ENCODE measurements around the gene TMPRSS5. TPM values are rescaled to one million over a fixed set of nuclear protein-coding genes. Genes with fewer than 3 reads are reported as not detected.

The TMPRSS5 gene
- total and polyA plus RNA-seq, 2 of the 13 experiments (the other 11 are each of a cell fraction or from before 2014, with no cell fraction given) = 0.40 to 0.96 TPM

DNA sequence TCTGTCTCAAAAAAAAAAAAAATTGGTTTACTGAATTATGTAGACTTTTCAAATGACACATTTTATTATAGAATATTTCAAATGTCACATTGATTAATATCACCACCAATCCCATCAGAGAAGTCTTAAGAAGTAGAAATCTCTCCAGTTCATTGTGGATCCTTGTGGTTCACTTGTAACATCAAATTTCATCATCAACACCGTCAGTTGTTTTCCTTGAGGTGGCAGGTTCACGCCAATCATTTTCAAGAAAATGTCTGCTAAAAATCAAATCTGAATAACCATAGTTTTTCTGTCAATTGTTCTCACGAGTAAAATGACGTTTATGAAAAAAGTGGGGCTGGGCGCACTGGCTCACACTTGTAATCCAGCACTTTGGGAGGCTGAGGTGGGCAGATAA, 50.3 kb downstream of the TMPRSS5 start (continued):
- TF ChIP-seq, protein P1, sequence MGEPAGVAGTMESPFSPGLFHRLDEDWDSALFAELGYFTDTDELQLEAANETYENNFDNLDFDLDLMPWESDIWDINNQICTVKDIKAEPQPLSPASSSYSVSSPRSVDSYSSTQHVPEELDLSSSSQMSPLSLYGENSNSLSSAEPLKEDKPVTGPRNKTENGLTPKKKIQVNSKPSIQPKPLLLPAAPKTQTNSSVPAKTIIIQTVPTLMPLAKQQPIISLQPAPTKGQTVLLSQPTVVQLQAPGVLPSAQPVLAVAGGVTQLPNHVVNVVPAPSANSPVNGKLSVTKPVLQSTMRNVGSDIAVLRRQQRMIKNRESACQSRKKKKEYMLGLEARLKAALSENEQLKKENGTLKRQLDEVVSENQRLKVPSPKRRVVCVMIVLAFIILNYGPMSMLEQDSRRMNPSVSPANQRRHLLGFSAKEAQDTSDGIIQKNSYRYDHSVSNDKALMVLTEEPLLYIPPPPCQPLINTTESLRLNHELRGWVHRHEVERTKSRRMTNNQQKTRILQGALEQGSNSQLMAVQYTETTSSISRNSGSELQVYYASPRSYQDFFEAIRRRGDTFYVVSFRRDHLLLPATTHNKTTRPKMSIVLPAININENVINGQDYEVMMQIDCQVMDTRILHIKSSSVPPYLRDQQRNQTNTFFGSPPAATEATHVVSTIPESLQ (CRISPR knock-in tag; conservative IDR thresholded peaks at IDR 0.05) = no peak
- TF ChIP-seq, protein P2, sequence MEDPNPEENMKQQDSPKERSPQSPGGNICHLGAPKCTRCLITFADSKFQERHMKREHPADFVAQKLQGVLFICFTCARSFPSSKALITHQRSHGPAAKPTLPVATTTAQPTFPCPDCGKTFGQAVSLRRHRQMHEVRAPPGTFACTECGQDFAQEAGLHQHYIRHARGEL (CRISPR knock-in tag; IDR thresholded peaks at IDR 0.05) = no peak
- no peak for TF ChIP-seq ZNF263 (CRISPR knock-in tag; IDR thresholded peaks at IDR 0.05)
- TF ChIP-seq KMT2A (CRISPR knock-in tag; IDR thresholded peaks at IDR 0.05) = no peak
- no peak for TF ChIP-seq ZNF766 (CRISPR knock-in tag; IDR thresholded peaks at IDR 0.05; ENCODE audit: borderline replicate concordance)
- TF ChIP-seq GTF3A (CRISPR knock-in tag; conservative IDR thresholded peaks at IDR 0.05) = no peak
- TF ChIP-seq ARNT2 (CRISPR knock-in tag; IDR thresholded peaks at IDR 0.05; ENCODE audit: low read depth) = no peak

DNA sequence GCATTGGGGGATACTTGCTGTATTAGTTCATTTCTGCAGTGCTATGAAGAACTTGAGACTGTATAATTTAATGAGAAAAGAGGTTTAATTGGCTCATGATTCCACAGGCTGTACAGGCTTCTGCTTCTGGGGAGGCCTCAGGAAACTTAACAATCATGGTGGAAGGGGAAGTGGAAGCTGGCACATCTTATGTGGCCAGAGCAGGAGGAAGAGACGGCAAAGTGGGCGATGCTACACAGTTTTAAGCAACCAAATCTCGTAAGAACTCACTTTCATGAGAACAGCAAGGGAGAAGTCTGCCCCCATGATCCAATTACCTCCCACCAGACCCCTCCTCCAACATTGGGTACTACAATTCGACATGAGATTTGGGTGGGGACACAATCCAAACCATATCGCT, 55.1 kb downstream of the TMPRSS5 start:
- Histone ChIP-seq H3K79me2 (ENCODE audit: insufficient read depth, low read length) (no peaks in the 10 kb centered on the region), H3K4me3 (replicated peaks in 1 of 3; ENCODE audit: insufficient read depth in 1 of 3, low read depth in 2 of 3, low read length in 3 of 3) (no peak overlapping the region), H3K27ac (ENCODE audit: extremely low read length, insufficient read depth, low read length) (no peak overlapping the region), H3K27me3 (ENCODE audit: control insufficient read depth in 1 of 2, insufficient read depth in 2 of 2, low read length in 2 of 2) (peaks cover 0 to 17% of the 10 kb centered on the region in 2 experiments; a peak in 1 of 5 replicates), H3K4me1 (ENCODE audit: insufficient read depth, low read length) (no peaks in the 10 kb centered on the region), H2AFZ (ENCODE audit: low read length) (no peak overlapping the region), H3K9me3 (ENCODE audit: low read length) (no peaks in the 10 kb centered on the region), H3K4me2 (ENCODE audit: low read depth, low read length) (no peak overlapping the region), H3K9ac (ENCODE audit: insufficient read depth, low read depth, low read length) (no peak overlapping the region), H3K36me3 (replicated peaks in 1 of 2; ENCODE audit: control insufficient read depth in 1 of 2, insufficient read depth in 2 of 2, low read length in 2 of 2) (no peaks in the 10 kb centered on the region), H4K20me1 (ENCODE audit: insufficient read depth, low read length) (no peaks in the 10 kb centered on the region)
- POLR2A ChIA-PET = no interaction called here
- in situ Hi-C loops (cut with HindIII; ENCODE audit: extremely low pct_ligation_motif_present, low pct_unique_long_range_greater_than_20kb) (no loop called here), intact Hi-C loops (cut with micrococcal nuclease; ENCODE audit: unreplicated experiment) (no loop called here)
- no peak for FAIRE-seq
- CTCF ChIA-PET (ENCODE audit: low intra/inter-chr PET ratio, low total read pairs) = no interaction called here
- 14% methylated on average over 5 of the region's 5 CpGs for WGBS (ENCODE audit: low lambda C conversion rate)
- no peak for ATAC-seq
- DNase-seq (ENCODE audit: low spot score) = no peak
- BruUV-seq (replicated peaks) = no TSS peak
- TF ChIP-seq ZNF569 (CRISPR knock-in tag; IDR thresholded peaks at IDR 0.05; ENCODE audit: borderline replicate concordance) (no peak), ZNF619 (CRISPR knock-in tag; IDR thresholded peaks at IDR 0.05) (no peak), NFYB (CRISPR knock-in tag; IDR thresholded peaks at IDR 0.05) (no peak), SATB2 (CRISPR knock-in tag; IDR thresholded peaks at IDR 0.05) (no peak), ZKSCAN8 (CRISPR knock-in tag; IDR thresholded peaks at IDR 0.05; ENCODE audit: borderline replicate concordance) (no peak)
- TF ChIP-seq, protein P3, sequence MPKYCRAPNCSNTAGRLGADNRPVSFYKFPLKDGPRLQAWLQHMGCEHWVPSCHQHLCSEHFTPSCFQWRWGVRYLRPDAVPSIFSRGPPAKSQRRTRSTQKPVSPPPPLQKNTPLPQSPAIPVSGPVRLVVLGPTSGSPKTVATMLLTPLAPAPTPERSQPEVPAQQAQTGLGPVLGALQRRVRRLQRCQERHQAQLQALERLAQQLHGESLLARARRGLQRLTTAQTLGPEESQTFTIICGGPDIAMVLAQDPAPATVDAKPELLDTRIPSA (CRISPR knock-in tag; IDR thresholded peaks at IDR 0.05; ENCODE audit: borderline replicate concordance) = no peak
